Activated CD4-positive, alpha-beta T cell treated with anti-CD3 and anti-CD28 coated beads, Interleukin-2, Interleukin-6, amounts not matched to agents 100 ng/mL and 50 ng/mL, durations not matched to agents 16 hours and 8 hours (primary cell): ENCODE measurements around the gene GNA14.
A peak's percentile ranks its signal among the peaks of the same experiment; 100 is the strongest.
"Not testable (repeated sequence)": the region's sequence is repeated elsewhere in the genome, so short reads cannot be mapped to it uniquely, and the experiment has no call there.

ENCODE experiments used
- DNase-seq: peaks from one replicate; pipeline ENCODE4 v3.0.0-alpha.2; 2020

Gene GNA14

GRCh38 chr9:77440057-77440456, 208.1 kb downstream of the GNA14 start:
- DNase-seq = no peak

GRCh38 chr9:77438653-77439052, 209.5 kb downstream of the GNA14 start:
- DNase-seq = no peak

GRCh38 chr9:77435688-77436087, 212.4 kb downstream of the GNA14 start:
- no peak for DNase-seq

GRCh38 chr9:77435277-77435676, 212.8 kb downstream of the GNA14 start:
- DNase-seq = no peak

- DNase-seq = peak; percentile 67
Measured at GRCh38 chr9:77433675-77434445, 214.3 kb downstream of the GNA14 start.

GRCh38 chr9:77432053-77432452, 216.1 kb downstream of the GNA14 start:
- no peak for DNase-seq

GRCh38 chr9:77429928-77430327, 218.2 kb downstream of the GNA14 start:
- DNase-seq = no peak

GRCh38 chr9:77427256-77427927, 220.7 kb downstream of the GNA14 start:
- no peak for DNase-seq

- DNase-seq = no peak
Measured at GRCh38 chr9:77426712-77427111, 221.4 kb downstream of the GNA14 start.

- no peak for DNase-seq
Measured at GRCh38 chr9:77424993-77425392, 223.1 kb downstream of the GNA14 start.

- DNase-seq = no peak
Measured at GRCh38 chr9:77423841-77424240, 224.3 kb downstream of the GNA14 start.

GRCh38 chr9:77422969-77423368, 225.2 kb downstream of the GNA14 start:
- no peak for DNase-seq

GRCh38 chr9:77421506-77422265, 226.4 kb downstream of the GNA14 start:
- no peak for DNase-seq

GRCh38 chr9:77420641-77421040, 227.5 kb downstream of the GNA14 start:
- DNase-seq = no peak

- DNase-seq = no peak
Measured at GRCh38 chr9:77418226-77418625, 229.9 kb downstream of the GNA14 start.

- DNase-seq = no peak
Measured at GRCh38 chr9:77417566-77417965, 230.6 kb downstream of the GNA14 start.

- not testable (repeated sequence) for DNase-seq
Measured at GRCh38 chr9:77408521-77408920, 239.6 kb downstream of the GNA14 start.

- DNase-seq = no peak
Measured at GRCh38 chr9:77403239-77403638, 244.9 kb downstream of the GNA14 start.

GRCh38 chr9:77402286-77402685, 245.8 kb downstream of the GNA14 start:
- DNase-seq = no peak

- no peak for DNase-seq
Measured at GRCh38 chr9:77399964-77400363, 248.2 kb downstream of the GNA14 start.

GRCh38 chr9:77398581-77398980, 249.5 kb downstream of the GNA14 start:
- not testable (repeated sequence) for DNase-seq

- no peak for DNase-seq
Measured at GRCh38 chr9:77392328-77392727, 255.8 kb downstream of the GNA14 start.

- DNase-seq = no peak
Measured at GRCh38 chr9:77391834-77392233, 256.3 kb downstream of the GNA14 start.

- DNase-seq = no peak
Measured at GRCh38 chr9:77386187-77386586, 261.9 kb downstream of the GNA14 start.
